RWPE2 (cell line): ENCODE results near the gene WDR13.

Experiments used
- ATAC-seq: fragments of 200-7000 bp; cut with Tn5 transposase; 3 replicates; pipeline ENCODE4 v1.9.1; 2021; ENCODE audit warnings: low read depth
- DNase-seq: peaks from one replicate; pipeline ENCODE4 v3.0.0-alpha.2; 2020; ENCODE audit warnings: low spot score
- H3K27ac ChIP-seq: fragments of 450-650 bp; 2 replicates; pipeline ENCODE4 v1.5.1; 2017; ENCODE audit warnings: mild to moderate bottlenecking; ENCODE audit not compliant: poor library complexity, severe bottlenecking
- H3K27me3 ChIP-seq: fragments of 250-450 bp; sonication (Bioruptor Pico); 2 replicates; pipeline ENCODE4 v1.5.1; 2021; ENCODE audit warnings: mild to moderate bottlenecking, moderate library complexity; ENCODE audit not compliant: insufficient read depth, poor library complexity, severe bottlenecking
- H3K36me3 ChIP-seq: fragments of 250-450 bp; sonication (Bioruptor Pico); 2 replicates; pipeline ENCODE4 v1.5.1; 2020; ENCODE audit warnings: low read depth, mild to moderate bottlenecking, moderate library complexity
- H3K4me1 ChIP-seq: fragments of 250-450 bp; sonication (Bioruptor Pico); 2 replicates; pipeline ENCODE4 v1.5.1; 2021; ENCODE audit warnings: mild to moderate bottlenecking, moderate library complexity; ENCODE audit not compliant: insufficient read depth, poor library complexity, severe bottlenecking
- H3K4me3 ChIP-seq: fragments of 250-450 bp; sonication (Bioruptor Pico); 2 replicates; pipeline ENCODE4 v1.5.1; 2021; ENCODE audit warnings: mild to moderate bottlenecking, moderate library complexity; ENCODE audit not compliant: severe bottlenecking
- H3K9me3 ChIP-seq: fragments of 250-450 bp; sonication (Bioruptor Pico); 2 replicates; pipeline ENCODE4 v1.5.1; 2021; ENCODE audit warnings: mild to moderate bottlenecking, moderate library complexity; ENCODE audit not compliant: severe bottlenecking
- TF ChIP-seq, protein P1 (sequence below): fragments of 450-650 bp; IDR thresholded peaks from one replicate; pipeline ENCODE4 v1.5.1; 2017; ENCODE audit warnings: mild to moderate bottlenecking, moderate library complexity; ENCODE audit not compliant: poor library complexity, severe bottlenecking

WDR13 gene

DNA sequence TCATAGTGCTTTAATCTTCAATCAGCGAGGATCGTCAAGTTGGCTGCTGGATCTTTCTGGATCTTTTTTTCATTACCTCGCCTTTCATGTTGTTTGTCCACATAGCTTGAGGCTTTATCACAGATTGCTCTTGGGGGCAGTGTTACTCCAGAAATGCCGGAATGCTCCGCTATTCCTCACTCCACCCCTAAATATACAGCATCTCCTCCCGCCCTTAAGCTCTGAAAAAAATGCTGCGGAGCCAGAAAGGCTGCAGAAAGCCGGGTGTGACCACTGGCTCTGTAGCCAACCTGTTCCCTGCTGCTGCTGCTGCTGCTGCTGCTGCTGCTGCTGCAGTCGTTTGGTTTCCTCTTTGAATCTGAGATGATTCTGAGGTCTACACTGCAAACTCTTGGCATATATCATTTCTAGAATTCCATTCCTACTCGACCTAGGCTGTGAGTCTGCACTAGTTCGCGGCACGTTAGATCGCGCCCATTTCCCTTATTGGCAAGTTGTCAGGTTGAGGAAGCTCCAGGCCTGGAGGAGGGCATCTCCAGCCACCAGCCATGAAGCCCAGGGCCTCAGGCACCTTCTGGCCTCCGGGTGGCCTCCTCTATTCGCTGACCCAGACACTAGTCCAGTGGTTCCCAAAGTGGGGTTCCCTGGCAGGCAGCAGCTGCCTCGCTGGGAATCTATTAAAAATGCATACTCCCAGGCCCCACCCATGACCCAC is 34.2 kb downstream of the WDR13 start:
- DNase-seq (peak; percentile 61), ATAC-seq (peak; percentile 94)
- Histone ChIP-seq H3K36me3 (no peaks in the 10 kb centered on the region), H3K27ac (no peak overlapping the region), H3K4me3 (no peak overlapping the region), H3K4me1 (no peaks in the 10 kb centered on the region), H3K9me3 (no peaks in the 10 kb centered on the region), H3K27me3 (no peaks in the 10 kb centered on the region)
- TF ChIP-seq, protein P1, sequence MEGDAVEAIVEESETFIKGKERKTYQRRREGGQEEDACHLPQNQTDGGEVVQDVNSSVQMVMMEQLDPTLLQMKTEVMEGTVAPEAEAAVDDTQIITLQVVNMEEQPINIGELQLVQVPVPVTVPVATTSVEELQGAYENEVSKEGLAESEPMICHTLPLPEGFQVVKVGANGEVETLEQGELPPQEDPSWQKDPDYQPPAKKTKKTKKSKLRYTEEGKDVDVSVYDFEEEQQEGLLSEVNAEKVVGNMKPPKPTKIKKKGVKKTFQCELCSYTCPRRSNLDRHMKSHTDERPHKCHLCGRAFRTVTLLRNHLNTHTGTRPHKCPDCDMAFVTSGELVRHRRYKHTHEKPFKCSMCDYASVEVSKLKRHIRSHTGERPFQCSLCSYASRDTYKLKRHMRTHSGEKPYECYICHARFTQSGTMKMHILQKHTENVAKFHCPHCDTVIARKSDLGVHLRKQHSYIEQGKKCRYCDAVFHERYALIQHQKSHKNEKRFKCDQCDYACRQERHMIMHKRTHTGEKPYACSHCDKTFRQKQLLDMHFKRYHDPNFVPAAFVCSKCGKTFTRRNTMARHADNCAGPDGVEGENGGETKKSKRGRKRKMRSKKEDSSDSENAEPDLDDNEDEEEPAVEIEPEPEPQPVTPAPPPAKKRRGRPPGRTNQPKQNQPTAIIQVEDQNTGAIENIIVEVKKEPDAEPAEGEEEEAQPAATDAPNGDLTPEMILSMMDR, result peak; percentile 56

DNA sequence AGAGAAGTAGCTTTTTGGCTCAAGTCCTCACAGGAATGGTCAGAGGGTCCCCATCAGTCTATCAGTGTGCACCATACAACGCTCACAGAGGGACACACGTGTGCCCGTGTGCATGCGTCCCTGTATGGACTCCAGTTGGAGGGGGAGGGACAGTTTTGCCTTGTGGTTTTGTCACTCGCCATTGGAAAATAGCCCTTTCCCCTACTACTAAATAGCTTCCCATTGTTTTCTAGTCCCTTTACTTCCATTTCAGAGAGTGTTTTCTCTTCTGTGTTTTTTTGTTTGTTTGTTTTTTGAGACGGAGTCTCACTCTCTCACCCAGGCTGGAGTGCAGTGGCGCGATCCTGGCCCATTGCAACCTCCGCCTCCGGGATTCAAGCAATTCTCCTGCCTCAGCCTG is 34.9 kb downstream of the WDR13 start:
- Histone ChIP-seq H3K4me3 (no peak overlapping the region), H3K36me3 (no peaks in the 10 kb centered on the region), H3K27ac (no peak overlapping the region), H3K27me3 (no peaks in the 10 kb centered on the region), H3K4me1 (no peaks in the 10 kb centered on the region), H3K9me3 (no peaks in the 10 kb centered on the region)
- no peak for ATAC-seq
- DNase-seq, result no peak
- TF ChIP-seq, protein P1, result no peak

DNA sequence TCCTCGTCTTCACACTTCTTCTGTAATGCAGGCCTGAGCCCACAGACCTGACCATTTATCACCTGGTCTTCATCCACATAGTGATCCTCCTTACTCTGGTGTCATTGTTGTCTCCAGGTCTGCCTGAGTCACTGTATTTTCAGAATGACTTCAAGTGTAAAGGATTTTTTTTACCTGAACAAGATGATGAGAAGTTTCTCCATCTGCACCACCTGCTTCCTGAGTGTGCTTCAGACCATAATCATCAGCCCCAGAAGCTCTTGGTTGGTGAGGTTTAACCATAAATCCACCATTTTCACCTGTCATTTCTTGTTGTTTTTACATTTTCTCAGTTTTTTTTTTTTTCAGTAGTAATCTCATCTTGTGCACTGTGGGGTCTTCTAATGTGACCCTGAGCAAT is 39.0 kb downstream of the WDR13 start:
- DNase-seq (no peak), ATAC-seq (no peak)
- TF ChIP-seq, protein P1, result no peak

DNA sequence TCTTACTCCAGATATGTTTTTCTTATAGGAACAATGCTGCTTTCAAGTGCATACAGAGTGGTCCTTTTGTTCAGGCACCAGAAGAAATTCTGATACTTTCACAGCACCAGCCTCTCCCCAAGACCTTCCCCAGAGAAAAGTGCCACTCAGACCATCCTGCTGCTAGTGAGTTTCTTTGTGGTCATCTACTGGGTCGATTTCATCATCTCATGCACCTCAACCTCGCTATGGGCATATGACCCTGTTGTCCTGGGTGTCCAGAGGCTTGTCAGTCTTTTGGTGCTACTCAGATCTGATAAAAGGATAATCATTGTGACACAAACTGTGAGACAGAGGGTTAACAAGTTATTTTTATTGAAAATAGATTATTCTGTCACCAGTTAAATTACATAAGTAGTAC is 39.5 kb downstream of the WDR13 start:
- ATAC-seq (no peak), DNase-seq (no peak)
- TF ChIP-seq, protein P1, result no peak
- Histone ChIP-seq H3K4me1 (no peaks in the 10 kb centered on the region), H3K9me3 (no peaks in the 10 kb centered on the region), H3K4me3 (no peak overlapping the region), H3K36me3 (no peaks in the 10 kb centered on the region), H3K27me3 (no peaks in the 10 kb centered on the region), H3K27ac (no peak overlapping the region)

More for the DNA sequence above, 39.0 kb downstream of the WDR13 start:
- Histone ChIP-seq H3K36me3 (no peaks in the 10 kb centered on the region), H3K27ac (no peak overlapping the region), H3K27me3 (no peaks in the 10 kb centered on the region), H3K4me1 (no peaks in the 10 kb centered on the region), H3K4me3 (no peak overlapping the region), H3K9me3 (no peaks in the 10 kb centered on the region)

DNA sequence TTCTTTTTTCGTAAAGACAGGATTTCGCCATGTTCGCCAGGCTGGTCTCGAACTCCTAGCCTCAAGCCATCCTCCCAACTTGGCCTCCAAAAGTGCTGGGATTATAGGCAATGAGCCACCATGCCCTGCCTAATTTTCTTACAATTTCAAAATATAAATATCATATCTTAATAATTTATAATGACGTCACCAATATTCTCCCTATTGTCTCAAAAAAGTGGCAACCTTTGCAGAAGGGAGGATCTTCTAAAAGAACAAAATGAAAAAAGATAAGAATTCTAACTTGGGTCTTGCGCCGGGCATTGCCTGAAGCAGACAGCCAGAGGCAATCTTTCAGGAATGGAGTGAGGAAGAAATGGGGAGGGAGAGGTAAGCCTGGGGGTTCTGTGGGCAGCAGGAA is 48.4 kb downstream of the WDR13 start:
- no peak for DNase-seq
- Histone ChIP-seq H3K27ac (no peak overlapping the region), H3K27me3 (no peaks in the 10 kb centered on the region), H3K4me1 (no peaks in the 10 kb centered on the region), H3K4me3 (no peak overlapping the region), H3K9me3 (no peaks in the 10 kb centered on the region), H3K36me3 (no peaks in the 10 kb centered on the region)
- TF ChIP-seq, protein P1, result no peak
- ATAC-seq, result no peak
